Measurements from ENCODE around the gene CABP2.
"Not testable (repeated sequence)": the region's sequence is repeated elsewhere in the genome, so short reads cannot be mapped to it uniquely, and the experiment has no call there.

Gene CABP2

DNA sequence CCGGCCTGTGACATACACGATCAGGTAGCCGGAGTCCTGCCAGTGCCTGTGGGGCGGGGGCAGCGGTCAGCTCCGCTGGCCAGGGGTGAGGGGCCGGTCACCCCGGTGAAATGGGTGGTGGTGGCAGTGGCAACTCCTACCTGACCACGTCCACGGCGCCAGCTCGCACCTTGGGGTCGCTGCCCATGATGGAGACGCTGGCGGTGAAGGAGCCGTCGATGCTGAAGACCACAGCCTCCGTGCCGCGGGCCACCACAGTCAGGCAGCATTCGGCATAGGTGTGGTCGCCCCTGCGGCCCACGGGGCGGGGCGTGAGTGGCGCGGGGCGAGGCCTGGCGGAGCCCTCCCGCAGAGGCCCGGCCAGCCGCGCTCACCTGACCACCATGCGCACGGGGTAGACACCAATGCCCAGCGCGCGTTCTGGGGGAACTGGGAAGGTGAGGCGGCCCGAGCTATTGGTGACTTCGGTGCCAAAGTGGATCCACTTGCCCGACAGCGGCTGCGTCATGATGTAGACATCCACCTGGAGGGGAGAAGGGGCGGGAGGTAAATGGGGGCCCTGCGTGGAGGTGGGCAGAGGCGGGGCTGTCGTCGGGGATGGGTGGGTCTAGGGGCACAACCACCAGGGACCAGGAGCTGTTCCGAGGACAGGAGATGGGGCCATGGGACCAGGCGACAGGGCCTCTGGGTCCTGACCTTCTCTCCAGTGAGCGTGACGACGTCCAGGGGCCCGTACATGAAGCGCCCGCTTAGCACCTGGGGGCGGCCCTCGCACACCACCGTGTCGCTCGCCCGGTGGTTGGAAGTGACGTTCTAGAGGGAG, 29.5 kb downstream of the CABP2 start:
- no peak for DNase-seq

DNA sequence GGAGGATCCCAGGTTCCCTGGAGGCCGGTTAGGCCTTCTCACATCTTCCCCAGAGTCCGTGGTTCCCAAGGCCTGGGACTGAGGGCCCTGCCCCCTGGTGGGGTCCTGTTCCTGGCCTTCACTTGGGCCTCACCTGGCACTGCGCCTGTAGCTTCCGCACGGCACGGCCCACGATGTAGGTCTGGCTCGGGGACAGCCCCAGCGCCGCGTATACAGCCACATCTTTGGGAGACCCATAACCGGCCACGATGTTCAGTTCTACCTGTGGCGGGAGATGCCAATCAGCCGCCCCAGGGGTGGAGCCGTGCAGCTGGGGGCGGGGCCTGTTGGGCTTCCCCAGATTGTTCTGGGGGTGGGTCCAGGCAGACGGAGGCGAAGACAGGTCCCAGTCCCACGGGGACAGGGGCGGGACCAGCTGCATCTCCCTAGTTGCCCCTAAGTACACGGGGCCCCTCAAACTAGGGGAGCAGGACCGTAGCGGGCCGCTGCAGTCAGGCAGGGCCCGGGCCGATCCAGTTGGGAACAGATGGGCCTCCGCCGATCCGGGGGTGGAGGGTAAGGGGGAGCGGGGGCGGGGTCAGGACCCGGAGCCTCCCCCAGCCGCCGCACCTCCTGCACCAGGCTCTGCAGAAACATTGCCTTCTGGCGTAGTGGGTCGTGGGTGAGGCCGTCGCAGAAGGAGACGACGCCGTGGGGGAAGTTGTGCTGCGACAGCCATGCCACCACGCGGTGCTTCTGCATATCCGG, 30.3 kb downstream of the CABP2 start:
- no peak for DNase-seq

DNA sequence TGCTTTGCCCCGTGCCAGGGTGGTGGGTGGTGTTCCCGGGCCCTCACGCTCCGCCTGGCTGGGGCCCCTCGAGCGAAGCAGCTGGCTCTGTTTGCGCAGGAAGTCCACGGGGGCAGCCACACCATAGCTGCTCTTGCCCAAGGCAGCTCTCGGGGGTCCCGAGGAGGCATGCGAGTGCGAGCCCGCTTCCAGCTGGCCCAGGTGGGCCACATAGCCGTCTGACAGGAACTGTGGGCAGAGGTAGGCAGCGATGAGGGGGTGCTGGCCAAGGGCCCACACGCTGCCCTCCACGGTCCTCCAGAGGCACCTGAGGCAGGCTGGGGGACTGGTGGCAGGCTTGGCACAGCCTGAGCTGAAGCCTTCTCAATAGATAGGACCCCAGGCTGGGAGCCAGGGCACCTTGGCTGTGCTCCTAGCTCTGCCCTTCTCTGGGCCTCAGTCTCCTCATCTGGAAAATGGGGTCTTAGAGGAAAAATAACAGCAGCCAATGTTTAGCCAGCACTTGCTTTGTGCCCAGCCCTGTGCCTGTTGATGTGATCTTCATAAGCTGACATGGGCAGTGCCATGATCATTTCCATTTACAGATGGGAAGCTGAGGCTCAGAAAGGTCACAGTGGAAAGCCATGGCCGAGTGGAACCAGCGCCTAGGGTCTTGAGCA, 31.0 kb downstream of the CABP2 start:
- no peak for DNase-seq

DNA sequence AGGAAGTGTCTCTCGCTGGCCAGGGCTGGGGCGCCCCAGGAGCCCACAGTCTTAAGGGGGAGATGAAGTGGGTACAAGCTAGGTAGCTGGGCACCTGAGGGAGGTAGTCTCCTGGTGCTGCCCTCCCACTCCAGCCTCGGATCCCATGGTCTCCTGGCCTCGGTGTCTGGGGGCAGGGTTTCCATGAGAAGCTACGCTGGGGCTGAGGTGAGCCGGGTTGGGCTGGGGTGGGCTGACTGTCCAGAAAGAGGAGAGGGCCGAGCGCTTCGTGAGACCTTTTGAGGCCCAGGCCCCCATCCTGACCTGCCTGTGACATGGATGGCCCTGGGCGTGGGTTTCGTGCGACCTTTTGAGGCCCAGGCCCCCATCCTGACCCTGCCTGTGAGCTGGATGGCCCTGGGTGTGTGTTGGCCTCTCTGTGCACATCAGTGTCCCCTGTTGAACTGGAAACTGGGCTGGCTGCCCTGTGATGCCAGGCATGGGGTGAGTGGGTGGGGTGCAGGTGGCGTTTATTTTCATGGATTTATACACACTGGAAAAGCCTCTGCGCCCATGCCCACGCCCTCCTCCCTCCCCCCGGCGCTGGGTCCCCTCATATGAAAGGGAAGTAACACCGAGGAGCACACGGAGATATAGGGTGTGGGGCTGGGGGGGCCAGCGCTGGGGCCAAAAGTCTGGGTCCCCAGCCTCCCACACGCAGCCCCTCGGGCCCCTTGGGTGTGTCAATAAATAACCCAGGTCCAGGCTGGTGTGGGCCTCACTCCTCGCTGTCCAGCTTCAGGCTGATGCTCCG, 31.8 kb downstream of the CABP2 start:
- no peak for DNase-seq

DNA sequence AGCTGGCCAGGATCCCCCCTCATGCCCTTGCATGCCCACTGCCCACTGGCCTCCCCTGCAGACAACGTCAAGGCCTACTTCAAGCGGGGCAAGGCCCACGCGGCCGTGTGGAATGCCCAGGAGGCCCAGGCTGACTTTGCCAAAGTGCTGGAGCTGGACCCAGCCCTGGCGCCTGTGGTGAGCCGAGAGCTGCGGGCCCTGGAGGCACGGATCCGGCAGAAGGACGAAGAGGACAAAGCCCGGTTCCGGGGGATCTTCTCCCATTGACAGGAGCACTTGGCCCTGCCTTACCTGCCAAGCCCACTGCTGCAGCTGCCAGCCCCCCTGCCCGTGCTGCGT, 32.5 kb downstream of the CABP2 start:
- DNase-seq = no peak

DNA sequence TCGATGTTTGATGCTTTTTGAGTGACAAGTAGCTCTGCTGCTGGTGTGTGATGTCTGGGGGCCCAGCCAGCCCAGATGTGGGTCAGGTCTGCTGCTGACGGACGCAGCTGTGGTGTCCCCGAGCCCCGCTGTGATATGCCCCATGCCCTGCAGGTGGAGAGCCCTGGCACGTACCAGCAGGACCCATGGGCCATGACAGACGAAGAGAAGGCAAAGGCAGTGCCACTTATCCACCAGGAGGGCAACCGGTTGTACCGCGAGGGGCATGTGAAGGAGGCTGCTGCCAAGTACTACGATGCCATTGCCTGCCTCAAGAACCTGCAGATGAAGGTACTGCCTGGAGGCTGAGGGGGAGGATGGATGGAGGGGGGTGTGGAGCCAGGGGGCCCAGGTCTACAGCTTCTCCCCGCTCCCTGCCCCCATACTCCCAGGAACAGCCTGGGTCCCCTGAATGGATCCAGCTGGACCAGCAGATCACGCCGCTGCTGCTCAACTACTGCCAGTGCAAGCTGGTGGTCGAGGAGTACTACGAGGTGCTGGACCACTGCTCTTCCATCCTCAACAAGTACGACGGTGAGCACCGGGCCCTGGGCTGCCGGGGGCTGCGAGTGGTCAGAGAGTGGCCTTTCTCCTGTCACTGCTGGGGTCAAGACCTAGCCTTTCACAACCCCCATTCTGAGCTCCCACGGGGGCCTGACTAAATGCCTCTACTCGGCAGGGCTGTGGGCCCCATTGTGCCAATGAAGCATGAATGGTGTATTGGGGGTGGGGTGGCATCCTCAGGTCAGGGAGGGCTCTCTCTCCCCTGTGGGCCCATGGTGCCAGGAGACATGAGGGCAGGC, 33.1 kb downstream of the CABP2 start:
- DNase-seq = no peak

DNA sequence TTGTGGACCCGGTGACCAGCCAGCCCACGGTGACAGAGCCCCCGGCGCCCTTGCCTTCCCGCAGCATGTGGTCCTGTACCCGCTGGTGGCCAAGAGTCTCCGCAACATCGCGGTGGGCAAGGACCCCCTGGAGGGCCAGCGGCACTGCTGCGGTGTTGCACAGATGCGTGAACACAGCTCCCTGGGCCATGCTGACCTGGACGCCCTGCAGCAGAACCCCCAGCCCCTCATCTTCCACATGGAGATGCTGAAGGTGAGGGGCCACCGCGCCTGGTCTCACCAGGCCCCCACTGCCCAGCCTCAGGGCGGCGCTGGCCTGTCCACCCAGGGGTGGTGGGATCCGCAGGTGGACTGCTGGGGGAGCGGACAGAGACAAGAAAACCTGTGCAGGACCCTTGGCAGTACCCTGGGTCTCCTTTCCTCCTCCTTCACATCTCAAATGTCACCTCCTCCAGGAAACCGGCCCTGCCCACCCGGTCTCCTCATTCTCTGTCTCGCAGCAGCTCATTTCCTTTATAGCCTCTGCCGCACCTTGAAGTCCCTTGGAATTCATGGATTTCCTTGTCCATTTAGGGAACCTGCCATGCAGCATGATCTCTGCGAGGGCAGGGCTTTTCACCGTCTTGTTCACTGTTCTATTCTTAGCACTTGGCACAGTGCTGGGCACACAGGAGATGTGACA, 33.9 kb downstream of the CABP2 start:
- no peak for DNase-seq

DNA sequence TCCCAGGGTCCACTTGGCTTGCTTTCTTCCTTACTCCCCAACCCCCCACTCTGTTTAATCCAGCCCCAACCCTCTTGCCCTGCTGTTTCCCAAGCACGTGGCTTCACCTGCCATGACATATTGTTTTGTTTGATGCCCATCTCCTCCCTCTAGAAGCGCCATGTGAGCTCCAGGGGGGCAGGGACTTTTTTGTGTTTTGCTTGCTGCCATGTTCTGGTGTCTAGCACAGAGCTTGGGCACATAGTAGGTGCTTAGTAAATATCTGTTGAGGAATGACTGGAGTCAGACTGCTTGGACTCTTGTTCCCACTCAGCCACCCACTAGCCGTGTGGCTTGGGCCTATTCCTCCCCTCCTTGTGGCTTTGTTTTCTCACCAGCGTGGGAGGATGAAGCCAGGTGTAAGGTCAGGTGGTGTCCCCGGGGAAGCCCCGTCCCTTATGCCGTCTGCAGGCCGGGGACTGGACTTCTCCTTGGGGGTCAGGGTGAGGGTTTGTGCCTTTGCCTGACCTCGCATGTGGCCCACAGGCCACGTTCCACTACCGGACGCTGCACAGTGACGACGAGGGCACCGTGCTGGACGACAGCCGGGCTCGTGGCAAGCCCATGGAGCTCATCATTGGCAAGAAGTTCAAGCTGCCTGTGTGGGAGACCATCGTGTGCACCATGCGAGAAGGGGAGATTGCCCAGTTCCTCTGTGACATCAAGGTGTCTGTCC, 36.6 kb downstream of the CABP2 start:
- peak; percentile 50 for DNase-seq

DNA sequence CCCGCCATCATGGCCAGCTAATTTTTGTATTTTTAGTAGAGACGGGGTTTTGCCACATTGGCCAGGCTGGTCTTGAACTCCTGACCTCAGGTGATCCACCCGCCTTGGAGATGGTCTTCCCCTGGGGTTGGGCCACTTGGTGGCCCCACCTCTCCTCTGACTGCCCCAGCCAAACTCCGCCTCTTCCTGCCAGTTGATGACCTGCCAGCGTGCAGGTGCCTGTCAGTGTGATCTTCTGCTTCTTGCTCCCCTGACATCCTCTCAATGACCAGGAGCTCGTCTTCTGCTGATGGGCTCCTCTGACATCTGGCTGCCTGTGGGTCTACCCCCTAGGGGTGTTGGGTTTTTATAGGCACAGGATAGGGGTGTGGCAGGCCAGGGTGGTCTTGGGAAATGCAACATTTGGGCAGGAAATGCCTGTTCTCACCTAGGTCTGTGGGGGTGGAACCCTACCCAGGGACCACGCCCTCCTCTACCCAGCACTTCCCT, 37.3 kb downstream of the CABP2 start:
- DNase-seq = peak; percentile 81

DNA sequence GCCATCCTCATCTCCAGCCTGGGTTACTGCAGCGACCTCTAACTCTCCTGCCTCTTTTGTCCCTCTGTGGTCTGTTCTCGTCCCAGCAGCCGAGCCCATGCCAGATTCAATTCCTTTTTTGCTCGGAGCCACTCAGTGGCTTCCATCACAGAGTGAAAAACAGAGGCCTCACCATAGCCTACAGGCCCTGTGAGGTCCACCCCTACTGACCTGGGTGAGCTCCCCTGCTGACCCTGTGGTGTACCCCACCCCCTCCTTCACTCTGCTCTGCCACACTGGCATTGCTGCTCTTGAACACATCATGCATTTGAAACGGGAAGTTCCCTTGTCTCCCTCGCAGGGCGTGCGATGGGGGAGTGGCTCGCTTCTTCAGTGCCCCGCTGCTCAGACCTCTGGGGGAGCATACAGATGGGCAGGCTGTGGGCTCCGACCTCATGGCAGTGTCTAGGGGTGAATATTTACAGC, 38.4 kb downstream of the CABP2 start:
- DNase-seq = peak; percentile 74

DNA sequence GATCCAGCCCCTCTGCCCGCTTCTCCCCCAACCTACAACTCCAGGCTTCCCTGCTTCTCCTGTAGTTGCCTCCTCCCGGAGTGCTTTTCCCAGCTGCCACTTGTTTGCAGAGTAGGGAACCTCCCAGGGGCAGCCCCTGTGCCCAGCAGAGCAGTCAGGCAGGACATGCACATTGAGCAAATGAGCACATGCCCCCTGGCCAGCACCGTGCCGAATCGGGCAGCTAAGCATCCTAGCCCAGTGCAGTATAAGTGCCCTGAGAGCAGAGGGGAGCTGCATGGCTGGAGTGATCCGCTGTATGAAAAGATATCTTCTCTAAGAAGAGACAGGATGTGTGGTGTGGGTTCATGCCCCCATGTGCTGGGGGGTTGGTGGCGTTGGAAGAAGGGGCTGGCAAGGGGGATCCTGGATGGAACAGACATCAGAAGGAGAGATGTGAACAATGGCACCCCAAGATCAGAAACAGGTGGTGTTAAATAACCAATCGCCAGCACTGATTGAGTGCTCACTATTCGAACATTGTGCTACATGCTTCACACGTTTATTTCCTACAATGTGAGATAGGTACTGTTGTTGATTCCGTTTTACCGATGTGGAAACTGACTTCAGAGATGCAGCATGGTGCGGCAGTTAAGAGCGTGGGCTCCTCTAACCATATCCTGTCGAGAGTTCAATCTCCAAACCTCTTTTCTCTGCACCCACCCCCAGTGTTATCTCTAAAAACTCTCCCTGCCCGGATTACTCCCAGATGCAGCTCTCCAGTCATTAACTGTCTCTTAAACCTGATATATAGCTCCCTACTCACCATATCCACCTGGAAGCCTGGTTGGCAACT, 39.2 kb downstream of the CABP2 start:
- DNase-seq = peak; percentile 70

DNA sequence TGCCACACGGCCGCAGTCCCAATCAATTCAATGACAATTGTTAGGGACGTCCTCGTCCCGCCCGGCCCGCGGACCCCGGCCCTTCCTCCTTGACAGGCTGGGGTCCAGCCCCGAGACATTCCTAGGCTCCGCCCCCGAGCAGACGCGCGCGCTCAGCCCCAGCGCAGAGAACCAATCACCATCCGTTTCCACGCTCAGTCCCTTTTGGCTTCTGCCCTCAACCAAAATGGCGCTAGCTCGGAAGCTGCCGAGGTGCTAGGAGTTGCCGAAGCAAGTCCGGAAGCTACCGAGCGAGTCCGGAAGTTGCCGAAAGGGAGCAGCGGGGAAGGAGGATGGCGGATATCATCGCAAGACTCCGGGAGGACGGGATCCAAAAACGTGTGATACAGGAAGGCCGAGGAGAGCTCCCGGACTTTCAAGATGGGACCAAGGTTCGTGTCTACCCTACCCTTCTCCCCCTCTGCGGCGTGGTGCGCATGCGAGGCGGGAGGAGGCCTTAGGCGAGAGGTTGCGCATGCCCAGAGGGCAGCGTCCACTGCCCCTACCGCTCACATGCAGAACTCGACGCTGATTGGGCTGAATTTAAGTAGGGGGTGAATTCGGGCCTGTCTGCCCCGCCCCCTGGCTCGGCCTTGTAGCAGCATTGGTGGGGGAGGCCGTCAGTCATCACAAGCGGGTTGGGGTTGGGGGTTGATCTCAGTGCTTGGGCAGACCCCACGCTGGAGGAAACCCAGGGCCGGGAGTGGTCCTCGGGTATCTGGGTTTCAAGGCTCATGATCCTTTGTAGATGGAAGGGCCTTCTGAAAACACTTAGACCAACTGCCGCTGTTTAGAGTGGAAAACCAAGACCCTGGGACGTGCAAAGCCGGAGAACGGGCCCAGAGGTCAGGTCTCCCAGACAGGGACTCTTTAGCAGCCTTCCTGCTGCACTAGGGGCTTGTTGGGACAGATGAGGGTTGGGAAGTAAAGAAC, 40.1 kb downstream of the CABP2 start, which contains the start of gene AIP:
Gene AIP, plus strand, starts transcription at position 200 of the 972 bp plus-strand sequence. Its CDS starts 133 bp downstream, at position 333.
- DNase-seq = peak; percentile 98

DNA sequence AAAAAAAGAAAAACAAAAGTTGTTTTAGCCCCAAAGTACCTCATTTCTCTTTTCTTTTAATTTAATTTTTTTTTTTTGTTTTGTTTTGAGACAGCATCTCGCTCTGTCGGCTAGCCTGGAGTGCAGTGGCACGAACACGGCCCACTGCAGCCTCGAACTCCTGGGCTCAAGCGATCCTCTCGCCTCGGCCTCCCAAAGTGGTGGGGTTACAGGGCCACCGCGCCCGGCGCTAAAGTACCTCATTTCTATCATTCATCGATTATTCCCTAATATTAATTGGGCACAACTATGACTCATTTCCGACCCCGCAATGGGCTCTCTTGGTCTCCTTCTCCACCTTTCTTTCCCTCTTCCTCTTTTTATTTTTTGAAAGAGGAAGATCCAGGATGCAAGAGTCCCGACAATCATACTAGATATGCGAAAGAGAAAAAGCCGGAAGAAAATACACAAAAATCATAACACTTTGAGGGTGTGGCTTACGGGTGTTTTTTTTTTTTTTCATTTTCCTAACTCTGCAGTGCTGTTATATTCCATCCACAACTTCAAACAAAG, 40.9 kb downstream of the CABP2 start:
- no peak for DNase-seq

DNA sequence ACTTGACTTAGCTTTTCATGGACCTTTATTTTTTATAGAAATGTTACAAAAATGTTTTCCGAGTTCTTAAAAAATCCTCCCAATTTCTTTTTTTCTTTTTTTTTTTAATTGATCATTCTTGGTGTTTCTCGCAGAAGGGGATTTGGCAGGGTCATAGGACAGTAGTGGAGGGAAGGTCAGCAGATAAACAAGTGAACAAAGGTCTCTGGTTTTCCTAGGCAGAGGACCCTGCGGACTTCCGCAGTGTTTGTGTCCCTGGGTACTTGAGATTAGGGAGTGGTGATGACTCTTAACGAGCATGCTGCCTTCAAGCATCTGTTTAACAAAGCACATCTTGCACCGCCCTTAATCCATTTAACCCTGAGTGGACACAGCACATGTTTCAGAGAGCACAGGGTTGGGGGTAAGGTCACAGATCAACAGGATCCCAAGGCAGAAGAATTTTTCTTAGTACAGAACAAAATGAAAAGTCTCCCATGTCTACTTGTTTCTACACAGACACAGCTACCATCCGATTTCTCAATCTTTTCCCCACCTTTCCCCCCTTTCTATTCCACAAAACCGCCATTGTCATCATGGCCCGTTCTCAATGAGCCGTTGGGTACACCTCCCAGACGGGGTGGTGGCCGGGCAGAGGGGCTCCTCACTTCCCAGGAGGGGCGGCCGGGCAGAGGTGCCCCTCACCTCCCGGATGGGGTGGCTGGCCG, 45.7 kb downstream of the CABP2 start:
- not testable (repeated sequence) for DNase-seq

DNA sequence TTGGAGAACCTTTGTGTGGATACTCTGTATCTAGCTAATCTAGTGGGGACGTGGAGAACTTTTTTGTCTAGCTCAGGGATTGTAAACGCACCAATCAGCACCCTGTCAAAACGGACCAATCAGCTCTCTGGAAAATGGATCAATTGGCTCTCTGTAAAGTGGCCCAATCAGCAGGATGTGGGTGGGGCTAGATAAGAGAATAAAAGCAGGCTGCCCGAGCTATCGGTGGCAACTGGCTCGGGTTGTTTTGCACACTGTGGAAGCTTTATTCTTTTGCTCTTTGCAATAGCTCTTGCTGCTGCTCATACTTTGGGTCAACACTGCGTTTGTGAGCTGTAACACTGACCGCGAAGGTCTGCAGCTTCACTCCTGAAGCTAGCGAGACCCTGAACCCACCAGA, 46.6 kb downstream of the CABP2 start:
- DNase-seq = not testable (repeated sequence)

DNA sequence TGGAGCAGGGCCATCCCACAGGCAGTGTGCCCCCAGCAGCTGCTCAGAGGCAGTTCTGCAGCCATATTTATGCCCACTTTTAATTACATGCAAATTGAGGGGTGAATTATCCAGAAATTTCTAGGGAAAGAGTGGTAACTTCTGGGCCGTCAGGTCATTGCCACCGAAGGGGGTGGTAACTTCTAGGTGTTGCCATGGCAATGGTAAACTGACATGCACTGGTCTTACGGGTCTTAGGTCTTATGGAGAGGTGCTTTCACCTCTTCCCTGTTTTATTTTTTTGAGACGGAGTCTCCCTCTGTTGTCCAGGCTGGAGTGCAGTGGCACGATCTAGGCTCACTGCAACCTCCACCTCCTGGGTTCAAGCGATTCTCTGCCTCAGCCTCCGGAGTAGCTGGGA, 50.4 kb downstream of the CABP2 start:
- no peak for DNase-seq

DNA sequence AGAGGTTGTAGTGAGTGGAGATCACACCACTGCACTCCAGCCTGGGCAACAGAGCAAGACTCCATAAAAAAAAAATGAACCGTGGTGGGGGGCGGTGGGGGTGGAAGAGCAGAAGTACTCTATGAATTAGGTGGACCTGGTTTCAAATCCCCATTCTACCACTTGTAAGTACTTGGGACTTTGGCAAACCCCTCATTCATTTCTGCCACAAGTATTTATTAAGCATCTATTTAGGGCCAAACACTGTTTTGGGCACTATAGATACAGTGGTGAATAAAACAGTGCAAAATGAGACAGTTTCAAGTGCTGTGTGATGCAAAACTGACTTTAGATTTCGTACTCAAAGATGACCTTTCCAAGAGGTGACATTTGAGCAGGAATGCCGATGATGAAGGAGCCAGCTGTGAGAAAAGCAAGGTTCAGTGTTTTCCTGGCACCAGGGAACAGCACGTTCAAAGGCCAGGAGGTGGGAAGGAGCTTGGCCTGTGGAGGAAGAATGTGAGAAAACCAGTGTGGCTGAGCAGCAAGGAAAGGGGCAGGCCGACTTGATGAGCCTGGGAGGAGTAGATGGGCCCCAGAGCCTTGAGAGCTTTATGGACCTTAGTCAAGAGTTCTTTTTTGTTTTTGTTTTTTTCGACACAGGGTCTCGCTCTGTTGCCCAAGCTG, 52.8 kb downstream of the CABP2 start:
- no peak for DNase-seq
